ENCODE data around the gene NUAK1. TPM values are rescaled to one million over a fixed set of nuclear protein-coding genes. Genes with fewer than 3 reads are reported as not detected.

The NUAK1 gene
- total RNA-seq, 1 experiment from 2014 or later, result 50.3 TPM

- ATAC-seq (no peak), DNase-seq (ENCODE audit: low read depth, low spot score) (no peak)
- intact Hi-C loops (cut with micrococcal nuclease; ENCODE audit: unreplicated experiment), result no loop called here
- POLR2A ChIA-PET, result no interaction called here
- in situ Hi-C loops (cut with HindIII; ENCODE audit: low pct_unique_long_range_greater_than_20kb, low sequenced_read_pairs), result no loop called here
- peaks cover 54% of the 10 kb centered on the region for H3K4me1 ChIP-seq (ENCODE audit: control insufficient read depth, insufficient read depth, low read length)
- H3K27ac ChIP-seq (ENCODE audit: low read length), result peak overlapping the region; percentile 45; the same call in 1 of the 2 replicates
- peaks cover 6% of the 10 kb centered on the region; the same call in 1 of the 2 replicates for H3K36me3 ChIP-seq (ENCODE audit: control insufficient read depth, insufficient read depth, low read length)
- no peaks in the 10 kb centered on the region for H3K27me3 ChIP-seq (ENCODE audit: control insufficient read depth, insufficient read depth, low read length)
- TF ChIP-seq POLR2AphosphoS5 (IDR thresholded peaks at IDR 0.05; ENCODE audit: low read depth, low read length), result no peak
- TF ChIP-seq REST (IDR thresholded peaks at IDR 0.05; ENCODE audit: insufficient read depth in 1 of 2, low read depth in 2 of 2, low read length in 1 of 2), result no peak
- no peak for TF ChIP-seq CTCF (IDR thresholded peaks at IDR 0.05)
- TF ChIP-seq TCF7L2 (IDR thresholded peaks at IDR 0.05; ENCODE audit: low read depth, low read length), result no peak
- TF ChIP-seq SIN3A (IDR thresholded peaks at IDR 0.05; ENCODE audit: borderline replicate concordance, insufficient read depth, low read depth, low read length), result no peak
- H3K4me3 ChIP-seq (ENCODE audit: low read depth in 2 of 2, low read length in 2 of 2), result no peak overlapping the region
- CTCF ChIA-PET, result no interaction called here
- no peaks in the 10 kb centered on the region for H3K9me3 ChIP-seq (ENCODE audit: control insufficient read depth, insufficient read depth, low read depth, low read length)
- no TSS peak for BruUV-seq (replicated peaks)
Observed at GRCh38 chr12:106101803-106102202, 37.0 kb downstream of the NUAK1 start.

GRCh38 chr12:106098691-106099200 lies 40.0 kb downstream of the NUAK1 start:
- ChIA-PET POLR2A (no interaction called here), CTCF (no interaction called here)
- TSS peak; percentile 0 for BruUV-seq (replicated peaks)
- H3K9me3 ChIP-seq (ENCODE audit: control insufficient read depth, insufficient read depth, low read depth, low read length), result no peaks in the 10 kb centered on the region
- in situ Hi-C loops (cut with HindIII; ENCODE audit: low pct_unique_long_range_greater_than_20kb, low sequenced_read_pairs), result no loop called here
- no peak for DNase-seq (ENCODE audit: low read depth, low spot score)
- H3K27ac ChIP-seq (ENCODE audit: low read length), result peak overlapping the region; percentile 80; the same call in 1 of the 2 replicates
- TF ChIP-seq TCF7L2 (IDR thresholded peaks at IDR 0.05; ENCODE audit: low read depth, low read length) (peak; percentile 71), CTCF (IDR thresholded peaks at IDR 0.05) (no peak)
- H3K4me1 ChIP-seq (ENCODE audit: control insufficient read depth, insufficient read depth, low read length), result peaks cover 63% of the 10 kb centered on the region
- intact Hi-C loops (cut with micrococcal nuclease; ENCODE audit: unreplicated experiment), result no loop called here
- no peaks in the 10 kb centered on the region for H3K36me3 ChIP-seq (ENCODE audit: control insufficient read depth, insufficient read depth, low read length)
- no peak overlapping the region for H3K4me3 ChIP-seq (ENCODE audit: low read depth in 2 of 2, low read length in 2 of 2)
- ATAC-seq, result no peak
- no peaks in the 10 kb centered on the region for H3K27me3 ChIP-seq (ENCODE audit: control insufficient read depth, insufficient read depth, low read length)
